CD4-positive, alpha-beta T cell treated with Interleukin-15 for 1 hour (primary cell): Measurements from ENCODE around the gene DSCAM.

Experiments
- DNase-seq: peaks from one replicate; pipeline ENCODE4 v3.0.0-alpha.2; 2020

DSCAM gene

DNA sequence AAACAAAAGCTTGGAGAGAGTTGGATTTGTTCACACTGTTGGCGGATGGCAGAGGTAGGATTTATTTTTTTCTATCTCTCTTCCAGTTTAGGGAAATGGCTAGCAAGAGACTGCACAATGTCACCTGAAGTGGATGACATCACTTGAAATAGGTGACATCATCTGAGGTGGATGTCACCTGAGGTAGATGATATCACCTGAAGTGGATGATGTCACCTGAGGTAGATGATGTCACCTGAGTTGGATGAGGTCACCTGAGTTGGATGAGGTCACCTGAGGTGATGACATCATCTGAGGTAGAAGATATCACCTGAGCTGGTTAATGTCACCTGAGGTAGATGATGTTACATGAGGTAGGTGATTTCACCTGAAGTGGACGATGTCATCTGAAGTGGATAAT lies 413.4 kb downstream of the DSCAM start:
- DNase-seq = no peak

DNA sequence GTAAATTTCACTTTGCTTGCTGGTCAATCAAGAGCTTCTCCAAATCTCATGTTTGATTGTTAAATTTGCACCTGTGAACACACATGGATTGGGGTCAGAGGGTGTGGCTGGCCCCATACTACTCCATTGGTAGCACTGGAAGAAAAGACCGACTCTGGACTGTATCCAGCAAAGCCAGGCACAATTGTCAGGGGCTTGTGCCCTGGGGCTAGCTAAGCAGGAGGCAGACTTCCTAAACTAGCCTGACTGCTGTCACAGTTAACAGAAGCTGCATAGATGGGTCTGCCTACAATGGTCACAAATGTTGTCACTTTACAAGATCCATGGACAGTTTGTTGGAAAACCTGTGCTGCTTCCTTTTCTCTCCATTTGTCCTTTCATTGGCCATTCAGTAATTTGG lies 421.0 kb downstream of the DSCAM start:
- DNase-seq = no peak

- DNase-seq = no peak
These were observed 423.9 kb downstream of the DSCAM start for GRCh38 chr21:40422896-40423635.

DNA sequence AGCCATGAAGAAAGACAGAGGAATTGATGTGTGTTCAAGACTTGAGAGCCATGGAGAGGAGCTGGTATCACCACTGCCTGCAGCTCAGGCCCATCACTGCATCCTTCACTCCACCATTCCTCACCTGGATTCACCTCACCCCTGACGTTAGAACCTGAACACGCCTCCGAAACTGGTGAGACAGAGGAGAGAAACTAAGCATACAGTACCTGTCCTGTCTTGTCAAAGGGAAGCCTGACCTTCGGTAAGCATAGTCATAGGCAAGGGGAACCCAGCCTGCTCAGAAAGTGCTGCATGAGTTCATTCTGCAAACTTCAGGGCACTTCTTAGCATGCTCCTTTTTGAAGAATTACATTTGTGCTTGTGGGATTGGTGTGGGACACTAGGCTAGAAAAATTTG lies 425.8 kb downstream of the DSCAM start:
- DNase-seq = no peak

GRCh38 chr21:40416572-40416971 lies 430.4 kb downstream of the DSCAM start:
- DNase-seq = no peak

GRCh38 chr21:40408561-40408960 lies 438.4 kb downstream of the DSCAM start:
- DNase-seq = no peak

GRCh38 chr21:40404396-40404800 lies 442.6 kb downstream of the DSCAM start:
- no peak for DNase-seq

- DNase-seq = no peak
These were observed 443.9 kb downstream of the DSCAM start for GRCh38 chr21:40402884-40403582.

- no peak for DNase-seq
These were observed 451.2 kb downstream of the DSCAM start for GRCh38 chr21:40395732-40396131.

DNA sequence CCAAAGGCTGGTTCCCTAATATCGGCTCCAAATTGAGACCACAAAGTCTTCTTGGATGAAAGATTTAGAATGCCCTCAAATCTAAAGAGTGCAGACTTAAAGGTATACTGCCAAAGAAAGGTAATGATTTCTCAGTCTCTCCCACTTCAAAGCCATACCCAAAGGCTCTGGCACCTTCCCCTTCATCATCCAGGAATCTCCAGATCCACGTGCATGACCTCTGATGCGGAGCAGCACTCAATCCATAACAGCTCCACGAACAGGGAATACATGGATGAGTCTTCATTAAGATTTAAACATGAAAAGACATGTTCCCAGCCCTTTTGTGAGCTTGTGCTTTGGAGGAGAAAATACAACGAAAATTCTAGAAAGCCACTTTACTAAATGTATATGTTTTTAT lies 453.9 kb downstream of the DSCAM start:
- DNase-seq = no peak

- DNase-seq = no peak
These were observed 458.9 kb downstream of the DSCAM start for GRCh38 chr21:40388046-40388445.

DNA sequence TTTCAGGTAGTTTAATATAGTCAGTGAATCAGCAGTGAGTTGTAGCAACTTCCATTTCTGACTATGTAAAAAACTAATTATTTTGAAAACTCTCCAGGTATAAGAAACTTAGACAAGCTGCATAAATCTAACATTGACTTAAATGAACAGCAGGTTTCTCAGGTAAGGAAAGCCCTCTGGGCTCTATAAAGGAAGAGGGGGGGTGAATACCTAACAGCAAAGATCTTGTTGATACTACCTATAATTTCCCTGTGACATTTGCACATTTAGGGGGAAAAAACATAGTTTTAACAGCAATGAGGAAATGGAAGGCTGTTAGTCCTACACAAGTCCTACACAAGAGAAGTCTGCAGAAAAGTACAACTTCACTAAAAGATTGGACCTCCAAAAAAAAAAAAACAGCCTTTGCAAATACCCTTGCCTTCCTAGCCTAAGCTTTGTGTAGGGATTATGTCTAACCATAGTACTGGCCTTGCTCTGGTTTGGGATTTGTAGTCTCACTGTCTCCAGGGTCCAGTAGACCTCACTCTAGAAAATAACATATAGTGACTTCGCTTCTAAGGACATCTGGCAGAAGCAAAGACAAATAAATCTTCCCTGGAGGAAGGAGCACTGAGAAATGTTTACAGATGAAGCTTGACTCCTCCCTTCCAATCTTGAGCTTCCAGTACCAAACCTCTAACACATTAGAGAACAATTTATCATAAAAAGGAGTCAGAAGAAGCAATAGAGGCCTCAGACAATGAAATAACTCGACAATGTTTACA lies 459.8 kb downstream of the DSCAM start:
- DNase-seq = no peak

- no peak for DNase-seq
These were observed 460.6 kb downstream of the DSCAM start for GRCh38 chr21:40386294-40386911.

- DNase-seq = no peak
These were observed 461.1 kb downstream of the DSCAM start for GRCh38 chr21:40385883-40386282.

GRCh38 chr21:40383951-40384350 lies 463.0 kb downstream of the DSCAM start:
- no peak for DNase-seq

GRCh38 chr21:40381111-40381510 lies 465.8 kb downstream of the DSCAM start:
- DNase-seq = no peak

DNA sequence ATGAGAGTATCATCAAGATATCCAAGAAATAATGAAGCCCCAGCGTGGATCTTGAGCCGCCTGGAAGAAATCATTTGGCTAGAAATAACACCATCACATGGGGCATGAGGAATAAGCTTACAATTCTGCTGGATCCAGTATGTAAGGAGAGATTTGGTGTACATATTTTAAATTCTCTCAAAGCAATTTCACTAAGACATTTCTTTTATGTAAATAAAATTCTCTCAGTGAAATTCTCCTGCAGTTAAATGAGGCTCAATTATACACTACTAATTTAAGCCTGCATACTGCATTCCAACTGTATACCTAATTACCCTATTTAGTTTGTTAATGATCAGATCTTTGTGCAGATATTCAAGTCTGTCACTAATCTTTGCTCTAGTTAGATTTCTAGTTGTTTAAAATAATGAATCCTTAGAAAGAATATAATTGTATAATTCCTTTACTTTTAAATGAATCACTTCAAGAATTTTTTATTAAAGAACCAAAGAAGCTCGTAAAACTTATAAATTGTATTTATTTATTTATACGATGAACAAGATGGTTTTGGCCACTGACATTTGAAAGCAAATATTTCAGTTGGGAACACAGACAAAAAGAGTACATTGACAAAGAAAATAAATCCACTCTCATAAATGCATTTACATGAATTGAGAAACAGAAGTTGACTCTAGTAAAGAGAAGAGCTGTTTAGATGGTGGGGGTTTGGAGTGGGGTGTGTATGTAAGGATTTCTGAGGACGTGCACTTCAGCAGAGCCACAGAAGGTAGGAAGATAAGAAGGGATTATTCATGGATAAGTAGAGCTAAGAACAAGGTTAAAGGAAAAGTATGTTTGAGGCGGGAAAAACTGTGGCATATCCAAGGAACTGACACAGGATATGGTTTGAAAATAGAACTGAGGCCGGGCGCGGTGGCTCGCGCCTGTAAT lies 466.8 kb downstream of the DSCAM start:
- DNase-seq = no peak

GRCh38 chr21:40377135-40377534 lies 469.8 kb downstream of the DSCAM start:
- no peak for DNase-seq

DNA sequence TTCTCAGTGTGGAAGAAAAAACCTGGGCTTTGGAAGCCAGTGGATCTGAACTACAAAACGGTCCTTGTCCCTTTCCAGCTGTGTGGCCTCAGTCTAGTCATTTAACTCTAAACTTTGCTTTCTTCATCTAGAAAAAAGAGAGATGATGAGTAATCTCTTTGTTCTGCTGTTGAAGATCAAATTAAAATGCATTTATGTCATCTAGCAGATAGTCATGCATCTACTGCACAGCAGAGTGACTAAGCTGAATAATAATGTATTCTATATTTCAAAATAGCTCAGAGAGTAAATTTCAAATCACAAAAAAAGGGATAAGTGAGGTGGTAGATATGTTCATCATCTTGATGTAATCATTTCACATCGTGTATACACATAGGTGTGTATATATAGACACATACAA lies 473.2 kb downstream of the DSCAM start:
- DNase-seq = no peak

- DNase-seq = no peak
These were observed 474.5 kb downstream of the DSCAM start for GRCh38 chr21:40372506-40372905.

- no peak for DNase-seq
These were observed 475.6 kb downstream of the DSCAM start for GRCh38 chr21:40371329-40371728.

DNA sequence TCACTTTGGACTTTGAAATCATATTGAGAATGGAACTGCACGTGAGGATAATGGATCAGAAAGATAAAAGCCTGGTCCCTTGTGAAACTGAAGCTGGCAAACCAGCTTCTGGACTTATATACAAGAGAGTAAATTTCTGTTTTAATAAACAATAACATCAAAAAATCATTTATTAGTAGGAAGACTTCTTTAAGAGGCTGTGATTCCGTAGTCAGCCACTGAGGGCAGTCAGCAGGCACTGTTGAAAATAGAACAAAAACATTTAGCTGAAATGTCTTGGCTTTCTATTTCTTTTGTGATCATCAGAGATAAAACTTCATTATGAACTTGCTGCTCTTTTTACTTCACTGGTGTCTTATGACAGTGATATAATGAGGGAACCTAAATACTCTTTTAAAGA lies 490.3 kb downstream of the DSCAM start:
- no peak for DNase-seq
